ENCODE measurements around the gene SNTA1. TPM values are rescaled to one million over a fixed set of nuclear protein-coding genes. Genes with fewer than 3 reads are reported as not detected.
A peak's percentile ranks its signal among the peaks of the same experiment; 100 is the strongest.

SNTA1 gene
- total and polyA plus RNA-seq, 2 of the 13 experiments (the other 11 are each of a cell fraction or from before 2014, with no cell fraction given): 16.4 to 18.3 TPM

DNA sequence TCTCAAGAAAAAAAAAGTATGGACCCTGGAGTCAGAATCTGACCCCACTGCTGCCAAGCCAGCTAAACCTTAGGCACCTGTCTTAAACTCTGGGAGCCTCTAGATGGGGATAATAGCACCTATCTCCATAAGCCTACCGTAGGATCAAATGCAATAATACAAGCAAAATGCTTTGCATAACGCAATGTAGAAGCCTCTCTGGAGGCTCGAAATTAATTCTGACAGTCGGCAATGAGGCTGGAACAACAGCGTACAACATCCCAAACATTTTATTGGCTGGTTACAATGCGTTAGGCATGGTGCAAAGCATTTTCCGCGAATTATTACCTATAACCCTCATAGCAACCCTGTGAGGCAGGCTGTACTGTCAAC is 42.8 kb downstream of the SNTA1 start (continued):
- no peak for TF ChIP-seq CBX2 (IDR thresholded peaks at IDR 0.05; ENCODE audit: low read depth, low read length)
- TF ChIP-seq CBX2 (CRISPR knock-in tag; IDR thresholded peaks at IDR 0.05; ENCODE audit: low read depth): no peak
- TF ChIP-seq CCDC6 (CRISPR knock-in tag; IDR thresholded peaks at IDR 0.05): no peak
- no peak for TF ChIP-seq ZSCAN22 (CRISPR knock-in tag; IDR thresholded peaks at IDR 0.05)
- no peak for TF ChIP-seq ZNF10 (CRISPR knock-in tag; IDR thresholded peaks at IDR 0.05; ENCODE audit: borderline replicate concordance, low read depth)
- TF ChIP-seq ZNF780A (CRISPR knock-in tag; IDR thresholded peaks at IDR 0.05): no peak
- TF ChIP-seq NFE2 (CRISPR knock-in tag; IDR thresholded peaks at IDR 0.05): no peak
- TF ChIP-seq, protein P1, sequence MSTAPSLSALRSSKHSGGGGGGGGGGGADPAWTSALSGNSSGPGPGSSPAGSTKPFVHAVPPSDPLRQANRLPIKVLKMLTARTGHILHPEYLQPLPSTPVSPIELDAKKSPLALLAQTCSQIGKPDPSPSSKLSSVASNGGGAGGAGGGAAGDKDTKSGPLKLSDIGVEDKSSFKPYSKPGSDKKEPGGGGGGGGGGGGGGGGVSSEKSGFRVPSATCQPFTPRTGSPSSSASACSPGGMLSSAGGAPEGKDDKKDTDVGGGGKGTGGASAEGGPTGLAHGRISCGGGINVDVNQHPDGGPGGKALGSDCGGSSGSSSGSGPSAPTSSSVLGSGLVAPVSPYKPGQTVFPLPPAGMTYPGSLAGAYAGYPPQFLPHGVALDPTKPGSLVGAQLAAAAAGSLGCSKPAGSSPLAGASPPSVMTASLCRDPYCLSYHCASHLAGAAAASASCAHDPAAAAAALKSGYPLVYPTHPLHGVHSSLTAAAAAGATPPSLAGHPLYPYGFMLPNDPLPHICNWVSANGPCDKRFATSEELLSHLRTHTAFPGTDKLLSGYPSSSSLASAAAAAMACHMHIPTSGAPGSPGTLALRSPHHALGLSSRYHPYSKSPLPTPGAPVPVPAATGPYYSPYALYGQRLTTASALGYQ (CRISPR knock-in tag; IDR thresholded peaks at IDR 0.05): no peak
- no peak for TF ChIP-seq CHCHD3 (CRISPR knock-in tag; IDR thresholded peaks at IDR 0.05)
- no peak for TF ChIP-seq AKAP8 (CRISPR knock-in tag; IDR thresholded peaks at IDR 0.05)
- TF ChIP-seq, protein P2, sequence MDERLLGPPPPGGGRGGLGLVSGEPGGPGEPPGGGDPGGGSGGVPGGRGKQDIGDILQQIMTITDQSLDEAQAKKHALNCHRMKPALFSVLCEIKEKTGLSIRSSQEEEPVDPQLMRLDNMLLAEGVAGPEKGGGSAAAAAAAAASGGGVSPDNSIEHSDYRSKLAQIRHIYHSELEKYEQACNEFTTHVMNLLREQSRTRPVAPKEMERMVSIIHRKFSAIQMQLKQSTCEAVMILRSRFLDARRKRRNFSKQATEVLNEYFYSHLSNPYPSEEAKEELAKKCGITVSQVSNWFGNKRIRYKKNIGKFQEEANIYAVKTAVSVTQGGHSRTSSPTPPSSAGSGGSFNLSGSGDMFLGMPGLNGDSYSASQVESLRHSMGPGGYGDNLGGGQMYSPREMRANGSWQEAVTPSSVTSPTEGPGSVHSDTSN (CRISPR knock-in tag; IDR thresholded peaks at IDR 0.05): no peak
- no peak for TF ChIP-seq RFXANK (CRISPR knock-in tag; IDR thresholded peaks at IDR 0.05)
- TF ChIP-seq GTF3A (CRISPR knock-in tag; conservative IDR thresholded peaks at IDR 0.05): no peak; the same call in 1 of the 2 replicates
- TF ChIP-seq ZNF775 (CRISPR knock-in tag; IDR thresholded peaks at IDR 0.05; ENCODE audit: borderline replicate concordance): 0 out of 2 replicates have a peak, but pooled peaks have one; percentile 70
- no peak for TF ChIP-seq KLF13 (CRISPR knock-in tag; IDR thresholded peaks at IDR 0.05)
- TF ChIP-seq KDM5A (IDR thresholded peaks at IDR 0.05; ENCODE audit: borderline replicate concordance, low read length): no peak
- TF ChIP-seq CREM (IDR thresholded peaks at IDR 0.05): no peak
- TF ChIP-seq CREM (CRISPR knock-in tag; IDR thresholded peaks at IDR 0.05): no peak
- TF ChIP-seq, protein P3, sequence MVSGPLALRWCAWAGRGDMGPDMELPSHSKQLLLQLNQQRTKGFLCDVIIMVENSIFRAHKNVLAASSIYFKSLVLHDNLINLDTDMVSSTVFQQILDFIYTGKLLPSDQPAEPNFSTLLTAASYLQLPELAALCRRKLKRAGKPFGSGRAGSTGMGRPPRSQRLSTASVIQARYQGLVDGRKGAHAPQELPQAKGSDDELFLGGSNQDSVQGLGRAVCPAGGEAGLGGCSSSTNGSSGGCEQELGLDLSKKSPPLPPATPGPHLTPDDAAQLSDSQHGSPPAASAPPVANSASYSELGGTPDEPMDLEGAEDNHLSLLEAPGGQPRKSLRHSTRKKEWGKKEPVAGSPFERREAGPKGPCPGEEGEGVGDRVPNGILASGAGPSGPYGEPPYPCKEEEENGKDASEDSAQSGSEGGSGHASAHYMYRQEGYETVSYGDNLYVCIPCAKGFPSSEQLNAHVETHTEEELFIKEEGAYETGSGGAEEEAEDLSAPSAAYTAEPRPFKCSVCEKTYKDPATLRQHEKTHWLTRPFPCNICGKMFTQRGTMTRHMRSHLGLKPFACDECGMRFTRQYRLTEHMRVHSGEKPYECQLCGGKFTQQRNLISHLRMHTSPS (CRISPR knock-in tag; IDR thresholded peaks at IDR 0.05; ENCODE audit: low read depth): no peak
- TF ChIP-seq, protein P4, sequence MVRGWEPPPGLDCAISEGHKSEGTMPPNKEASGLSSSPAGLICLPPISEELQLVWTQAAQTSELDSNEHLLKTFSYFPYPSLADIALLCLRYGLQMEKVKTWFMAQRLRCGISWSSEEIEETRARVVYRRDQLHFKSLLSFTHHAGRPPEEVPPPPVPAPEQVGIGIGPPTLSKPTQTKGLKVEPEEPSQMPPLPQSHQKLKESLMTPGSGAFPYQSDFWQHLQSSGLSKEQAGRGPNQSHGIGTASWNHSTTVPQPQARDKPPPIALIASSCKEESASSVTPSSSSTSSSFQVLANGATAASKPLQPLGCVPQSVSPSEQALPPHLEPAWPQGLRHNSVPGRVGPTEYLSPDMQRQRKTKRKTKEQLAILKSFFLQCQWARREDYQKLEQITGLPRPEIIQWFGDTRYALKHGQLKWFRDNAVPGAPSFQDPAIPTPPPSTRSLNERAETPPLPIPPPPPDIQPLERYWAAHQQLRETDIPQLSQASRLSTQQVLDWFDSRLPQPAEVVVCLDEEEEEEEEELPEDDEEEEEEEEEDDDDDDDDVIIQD (CRISPR knock-in tag; IDR thresholded peaks at IDR 0.05; ENCODE audit: low read depth): no peak
- no peak for TF ChIP-seq KDM6A (CRISPR knock-in tag; IDR thresholded peaks at IDR 0.05; ENCODE audit: low read depth)
- no peak for TF ChIP-seq FOXO1 (CRISPR knock-in tag; IDR thresholded peaks at IDR 0.05)
